ENCODE results near the gene FOXA1.

- no peak for TF ChIP-seq CTCF (conservative IDR thresholded peaks at IDR 0.05 in 1 of 2, IDR thresholded peaks at IDR 0.05 in 1 of 2; ENCODE audit: extremely low read depth in 1 of 2, insufficient read depth in 1 of 2, low read depth in 1 of 2, low read length in 2 of 2)
- TF ChIP-seq EZH2 (IDR thresholded peaks at IDR 0.05; ENCODE audit: borderline replicate concordance, low read length) = no peak
Measured at GRCh38 chr14:37625597-37626595, 30.8 kb upstream of the FOXA1 start.

Data from mammary epithelial cell (primary cell).